ENCODE measurements around the gene CACNA1S.

CACNA1S gene

GRCh38 chr1:201114245-201115131 lies 2.3 kb upstream of the CACNA1S start:
- DNase-seq, result peak; percentile 38

DNA sequence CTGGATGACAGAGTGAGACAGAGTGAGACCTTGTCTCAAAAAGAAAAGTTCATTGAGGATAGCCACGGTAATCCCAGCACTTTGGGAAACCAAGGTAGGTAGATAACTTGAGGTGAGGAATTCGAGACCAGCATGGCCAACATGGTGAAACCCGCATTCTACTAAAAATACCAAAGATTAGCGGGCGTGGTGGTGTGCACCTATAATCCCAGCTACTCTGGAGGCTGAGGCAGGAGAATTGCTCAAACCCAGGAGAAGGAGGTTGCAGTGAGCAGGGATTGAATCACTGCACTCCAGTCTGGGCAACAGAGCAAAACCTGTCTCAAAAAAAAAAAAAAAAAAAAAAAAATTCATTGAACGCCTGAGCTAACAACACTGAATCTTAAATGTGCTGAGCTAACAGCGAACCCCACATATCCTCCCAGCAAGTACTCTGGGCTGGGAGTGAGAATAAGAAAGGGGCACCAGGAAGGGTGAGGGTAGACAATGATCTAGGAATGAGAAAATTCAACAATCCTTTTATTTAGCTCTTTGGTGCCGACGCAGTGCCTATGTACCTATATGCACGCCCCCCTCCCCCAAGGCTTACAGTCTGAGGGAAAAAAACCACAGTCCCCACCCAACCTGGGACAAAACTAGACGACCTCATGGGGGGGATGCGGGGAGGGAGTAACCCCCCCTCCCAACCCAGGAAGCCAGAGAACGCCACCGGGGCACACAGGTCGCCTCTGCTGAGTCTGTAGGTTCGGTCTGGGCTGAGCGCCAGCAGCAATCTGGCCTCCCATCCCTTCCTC lies 1.4 kb upstream of the CACNA1S start:
- DNase-seq, result no peak

GRCh38 chr1:201112926-201113325 lies 700 bp upstream of the CACNA1S start:
- DNase-seq, result no peak

DNA sequence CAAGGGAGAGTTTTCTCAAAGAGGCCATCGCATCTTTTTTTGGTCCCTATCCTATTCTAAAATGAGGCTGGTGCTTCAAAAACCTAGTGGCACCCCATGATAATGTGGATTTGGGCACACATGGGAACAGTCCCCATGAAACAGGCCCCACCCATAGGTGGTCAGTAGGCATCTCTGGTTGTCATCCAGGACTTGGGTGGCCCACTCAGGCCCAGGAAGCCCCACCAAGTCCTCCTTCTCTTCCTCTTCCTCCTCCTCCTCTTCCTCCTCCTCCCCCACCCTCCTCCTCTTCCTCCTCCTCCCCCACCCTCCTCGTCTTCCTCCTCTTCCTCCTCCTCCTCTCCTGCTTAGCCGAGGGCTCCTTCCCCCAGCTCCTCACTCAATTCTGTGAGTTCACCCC lies 554 bp downstream of the CACNA1S start:
- no peak for DNase-seq

DNA sequence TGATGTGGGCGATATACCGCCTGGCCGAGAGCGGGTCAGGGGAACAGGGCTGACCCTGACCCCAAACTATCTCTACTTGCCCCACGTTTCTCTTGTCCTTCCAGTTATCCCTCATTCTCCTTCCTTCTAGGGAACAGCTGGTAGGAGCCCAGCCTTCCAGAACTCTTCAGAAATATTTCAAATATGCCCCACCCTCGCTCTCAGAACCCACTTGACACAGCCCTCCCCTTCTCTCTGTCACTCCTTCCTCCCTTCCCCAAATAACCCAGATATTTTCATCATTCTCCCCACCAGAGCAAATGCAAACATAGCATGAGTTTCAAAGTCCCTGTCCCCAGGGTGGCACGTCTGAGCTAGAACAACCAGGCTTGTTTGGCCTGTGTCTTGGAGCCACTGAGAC lies 1.1 kb downstream of the CACNA1S start:
- no peak for DNase-seq

DNA sequence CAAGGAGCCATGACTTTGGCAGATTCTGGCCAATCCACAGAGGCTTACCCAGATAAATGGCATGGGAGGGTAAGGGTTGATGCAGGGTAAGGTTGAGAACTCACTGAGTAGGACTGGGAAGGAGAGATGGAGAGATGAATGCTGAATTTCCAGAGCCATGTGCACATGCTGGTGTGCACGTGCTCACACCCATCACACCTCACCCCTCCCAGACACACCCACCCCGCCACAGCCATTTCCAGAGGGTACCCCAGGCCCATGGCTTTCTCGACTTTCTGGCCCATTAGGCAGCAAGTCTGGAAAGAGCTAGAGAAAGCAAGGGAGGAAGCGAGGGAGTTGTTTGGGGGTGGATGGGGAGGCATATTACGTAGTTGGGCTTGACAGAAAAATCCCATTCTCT lies 1.6 kb downstream of the CACNA1S start:
- no peak for DNase-seq

GRCh38 chr1:201110138-201110537 lies 2.1 kb downstream of the CACNA1S start:
- DNase-seq, result no peak

DNA sequence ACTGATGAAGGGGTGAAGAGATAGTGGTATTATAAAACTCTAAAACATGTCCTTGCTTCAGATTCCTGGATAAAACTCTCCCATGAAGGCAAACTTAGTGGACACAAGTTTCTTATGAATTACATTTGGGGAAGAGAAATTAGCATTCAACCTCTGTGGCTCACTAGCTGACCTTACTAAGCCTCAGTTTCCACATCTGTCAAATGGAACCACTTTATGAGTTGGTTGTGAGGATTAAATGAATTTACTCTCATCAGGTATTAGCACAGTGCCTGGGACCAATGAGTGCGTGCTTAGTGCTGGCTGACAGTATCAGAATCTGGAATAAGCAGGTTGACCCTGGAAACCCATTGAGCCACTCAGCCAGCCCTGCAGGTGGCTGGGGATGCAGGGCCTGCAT lies 2.6 kb downstream of the CACNA1S start:
- DNase-seq, result no peak

DNA sequence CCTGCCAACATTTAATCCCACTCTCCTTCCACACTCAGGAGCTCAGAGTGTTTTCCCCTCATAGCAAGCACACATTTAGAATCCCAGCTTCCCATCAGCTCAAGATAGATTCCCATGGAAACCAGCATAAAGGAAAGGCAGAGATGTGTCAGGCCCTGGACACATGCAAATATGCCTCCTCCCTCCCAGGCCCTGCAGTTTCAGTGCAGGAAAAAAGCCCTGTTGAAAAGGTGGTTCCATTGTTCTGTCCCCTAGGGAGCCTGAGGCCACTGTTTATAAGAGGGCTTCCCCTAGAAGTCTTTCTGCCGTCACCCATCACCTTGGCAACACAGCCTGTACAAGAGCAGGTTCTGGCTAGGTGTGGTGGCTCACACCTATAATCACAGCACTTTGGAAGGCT lies 3.6 kb downstream of the CACNA1S start:
- DNase-seq, result no peak

DNA sequence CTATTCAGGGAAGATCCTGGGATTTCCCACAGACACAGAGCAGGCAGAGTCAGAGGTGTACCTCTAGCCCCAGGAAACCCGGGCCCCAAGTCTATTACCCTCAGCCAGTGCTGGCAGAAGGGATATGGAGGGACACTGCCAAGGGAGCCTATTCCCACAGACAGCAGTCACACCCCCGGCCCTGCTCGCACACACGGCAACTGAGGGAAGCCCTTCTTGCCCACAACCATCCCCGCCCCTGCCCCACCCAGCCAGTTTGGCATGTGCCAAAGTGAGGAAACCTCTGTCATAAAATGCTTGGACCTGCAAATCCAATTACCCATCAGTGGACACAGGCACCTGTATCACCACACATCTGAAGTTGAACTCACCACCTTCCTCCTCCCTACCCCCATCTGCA lies 6.5 kb downstream of the CACNA1S start:
- DNase-seq, result no peak

DNA sequence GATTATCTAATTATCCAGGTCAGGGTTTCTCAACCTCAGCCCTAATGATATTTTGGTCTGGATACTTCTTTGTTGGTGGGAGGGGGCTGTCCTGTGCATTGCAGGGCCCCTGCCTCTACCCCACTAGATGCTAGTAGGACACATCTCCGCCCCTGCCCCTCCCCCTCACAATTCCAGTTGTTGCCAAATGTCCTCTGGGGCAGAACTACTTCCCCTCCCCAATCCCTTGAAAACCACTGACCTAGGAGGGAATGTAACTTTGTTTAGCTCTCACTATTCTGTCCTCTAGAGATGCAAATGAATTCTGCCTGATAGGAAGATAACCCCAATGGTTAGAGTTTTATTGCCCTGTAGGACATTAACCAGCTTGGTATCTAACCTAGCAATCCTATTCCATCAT lies 8.1 kb downstream of the CACNA1S start:
- no peak for DNase-seq

DNA sequence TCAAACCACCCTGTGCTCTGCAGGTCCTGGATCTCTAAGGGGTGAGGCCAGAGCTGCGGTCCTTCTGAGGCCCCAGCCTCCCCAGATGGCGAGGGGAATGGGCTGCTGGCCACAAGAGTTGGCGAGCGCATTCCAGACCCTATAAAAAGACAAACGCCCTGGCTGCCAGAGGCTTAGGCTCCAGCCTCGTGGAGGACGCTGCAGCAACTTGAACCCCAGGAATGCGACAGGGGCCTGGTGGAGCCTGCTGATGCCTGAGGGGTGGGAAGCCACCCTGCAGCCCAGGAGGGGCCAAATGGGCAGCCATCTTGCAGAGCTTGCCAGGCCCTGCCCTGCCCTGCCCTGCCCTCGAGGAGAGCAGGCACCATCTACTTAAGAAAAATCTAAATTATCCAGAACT lies 8.6 kb downstream of the CACNA1S start:
- no peak for DNase-seq

DNA sequence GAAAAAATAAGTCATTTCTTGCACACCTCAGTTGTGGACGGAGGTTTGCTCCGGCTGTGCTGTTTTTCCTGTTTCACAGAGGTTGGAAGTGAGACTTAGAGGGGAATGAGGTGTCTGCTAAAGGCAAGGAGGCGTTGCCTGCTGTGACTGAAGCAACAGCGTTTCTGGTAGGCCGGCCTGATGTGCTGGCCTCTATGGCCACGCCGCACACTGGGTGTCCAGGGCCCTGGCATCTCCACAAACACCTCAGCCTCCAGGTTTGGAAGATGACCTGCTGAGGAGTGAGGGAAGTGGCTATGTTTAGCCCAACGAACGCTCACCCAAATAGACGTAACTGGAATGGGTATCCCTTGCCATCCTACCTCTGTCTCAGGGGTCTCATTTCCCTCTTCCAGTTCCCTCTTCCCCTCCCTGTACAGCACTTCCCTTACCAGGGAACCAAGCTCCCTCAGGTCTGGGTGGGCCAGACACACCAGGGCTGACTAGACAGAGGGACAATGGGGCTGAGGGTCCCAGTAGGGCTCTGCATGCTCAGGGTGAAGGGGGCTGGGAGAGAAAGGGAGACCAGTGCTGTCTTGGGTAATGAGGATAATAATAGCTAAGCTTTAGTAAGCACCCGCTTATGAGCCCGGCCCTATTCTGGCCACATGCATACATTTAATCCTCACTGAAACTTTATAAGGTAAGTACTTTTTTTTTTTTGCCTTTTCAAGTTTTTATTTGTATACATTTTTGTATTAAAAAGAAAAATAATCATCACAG lies 11.9 kb downstream of the CACNA1S start:
- no peak for DNase-seq

DNA sequence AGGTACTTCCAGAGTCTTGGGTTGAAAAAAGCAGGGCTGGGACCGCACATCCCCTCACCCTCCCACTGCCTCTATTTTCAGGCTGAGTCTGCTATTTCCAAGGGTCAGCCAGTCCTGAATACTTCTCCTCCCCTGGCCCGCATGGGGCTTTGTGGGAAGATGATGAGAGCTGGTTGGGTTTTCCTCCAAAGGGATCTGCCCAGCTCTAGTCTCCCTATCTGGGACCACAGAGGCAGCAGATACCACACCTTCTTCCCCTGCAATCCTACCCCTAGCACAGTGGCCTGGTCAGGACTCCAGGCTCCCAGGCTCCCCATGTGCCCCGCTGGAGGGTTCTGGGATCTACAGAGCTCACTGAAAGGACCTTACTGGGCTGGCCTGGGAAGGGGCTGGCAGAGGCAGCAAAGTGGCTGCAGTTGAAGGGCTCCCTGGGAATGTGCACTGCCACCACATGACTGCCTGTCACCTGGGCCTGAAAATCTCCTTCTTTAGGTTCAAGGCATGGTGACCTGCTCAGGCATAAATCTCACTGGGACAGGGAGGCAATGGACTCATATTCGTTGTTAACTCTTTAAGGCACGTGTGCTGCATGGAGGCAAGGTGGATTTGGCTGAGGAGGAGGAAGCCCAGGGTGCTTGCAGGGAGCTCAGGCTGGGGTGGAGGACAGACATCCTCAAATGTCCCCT lies 13.1 kb downstream of the CACNA1S start:
- no peak for DNase-seq

- no peak for DNase-seq
Observed at GRCh38 chr1:201096977-201097856, 15.0 kb downstream of the CACNA1S start.

GRCh38 chr1:201096041-201096461 lies 16.2 kb downstream of the CACNA1S start:
- no peak for DNase-seq

DNA sequence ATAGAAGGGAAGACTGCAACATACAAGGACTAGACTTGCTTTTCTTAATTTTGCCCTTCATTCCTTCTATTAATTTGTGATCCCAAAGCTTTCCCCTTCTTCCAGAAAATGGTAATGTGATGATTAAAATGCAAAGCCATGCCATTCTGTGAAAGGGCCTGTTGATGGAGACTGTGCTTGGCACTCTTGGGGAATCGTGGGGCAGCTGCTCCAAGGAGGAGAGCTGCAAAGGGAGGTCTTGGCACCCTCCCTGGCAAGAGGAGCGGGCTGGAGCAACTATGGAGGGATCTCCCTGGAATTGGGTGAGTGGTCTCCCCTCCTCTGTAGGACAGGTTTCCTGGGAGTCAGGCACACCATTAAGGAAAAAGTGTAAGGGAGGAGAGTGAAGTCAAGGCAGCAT lies 16.6 kb downstream of the CACNA1S start:
- DNase-seq, result no peak

GRCh38 chr1:201094832-201095231 lies 17.4 kb downstream of the CACNA1S start:
- no peak for DNase-seq

DNA sequence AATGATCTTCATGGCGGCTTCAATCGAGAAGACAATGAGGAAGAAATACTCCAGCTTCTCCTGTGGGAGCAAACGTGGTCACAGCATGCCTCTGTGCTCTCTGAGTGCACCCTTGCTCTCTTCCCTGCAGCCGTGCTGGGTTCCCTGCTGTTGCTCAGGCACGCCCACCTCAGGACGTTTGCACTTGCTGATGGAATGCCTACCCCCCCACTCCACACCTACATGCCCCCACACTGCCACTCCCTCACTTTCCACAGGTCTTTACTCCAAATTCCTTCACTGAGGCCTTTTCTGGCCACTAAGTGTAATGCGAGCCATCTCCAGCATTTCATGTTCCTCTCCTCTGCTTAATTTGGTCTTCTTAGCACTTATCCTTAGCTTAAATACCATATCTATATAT lies 18.3 kb downstream of the CACNA1S start:
- no peak for DNase-seq

GRCh38 chr1:201093561-201093960 lies 18.7 kb downstream of the CACNA1S start:
- DNase-seq, result no peak

DNA sequence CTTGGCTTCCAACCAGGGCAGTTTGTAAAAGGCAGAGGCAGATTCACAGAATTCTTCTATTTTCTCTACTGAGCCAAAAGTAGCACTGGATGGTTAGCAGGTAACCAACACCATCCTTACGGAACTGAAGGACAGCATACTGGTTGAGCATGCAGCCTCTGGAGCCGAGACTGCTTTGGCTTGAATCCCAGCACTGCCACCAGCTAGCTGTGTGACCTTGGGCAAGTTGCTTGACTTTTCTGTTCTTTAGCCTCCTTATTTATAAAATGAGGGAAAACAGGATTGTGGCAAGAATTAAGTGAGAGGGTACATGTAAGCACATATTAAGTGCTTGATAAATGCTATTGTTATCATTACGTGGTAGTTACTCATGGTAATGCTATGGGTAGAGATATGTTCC lies 19.5 kb downstream of the CACNA1S start:
- DNase-seq, result no peak

DNA sequence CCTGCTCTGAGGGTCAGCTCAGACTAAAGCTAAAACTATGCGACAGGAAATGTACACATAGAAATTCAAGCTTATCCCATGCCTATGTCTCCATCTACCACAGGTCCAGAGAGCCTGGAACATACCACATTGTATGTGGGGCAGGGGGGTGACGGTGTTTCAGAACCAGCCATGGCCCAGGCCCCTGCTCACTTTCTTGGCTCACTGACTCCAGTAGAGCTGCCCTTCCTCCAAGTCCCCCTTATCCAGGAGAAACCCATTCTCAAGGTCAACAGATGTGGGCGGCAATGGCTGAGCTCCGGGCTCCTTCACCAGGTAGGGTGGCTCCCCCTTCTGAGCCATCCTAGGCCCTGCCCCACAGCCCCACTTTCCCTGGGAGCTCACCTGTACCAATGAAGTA lies 21.0 kb downstream of the CACNA1S start:
- no peak for DNase-seq

Data from GF-D8 (cell line).